Neural cell (in vitro differentiated cells): Measurements from ENCODE around the gene BTBD9. TPM values are rescaled to one million over a fixed set of nuclear protein-coding genes. Genes with fewer than 3 reads are reported as not detected.

Source experiments
- H2AFZ ChIP-seq: fragments of 200-600, 300-800 bp; sonication (generic), shearing (Covaris generic); 2 replicates; pipeline ENCODE4 v1.6.0; 2014; ENCODE audit warnings: low read depth, mild to moderate bottlenecking, antibody characterized with exemption, low read length, moderate library complexity
- H3F3A ChIP-seq: fragments of 200-600 bp; shearing (Covaris generic); 2 replicates; pipeline ENCODE4 v1.6.1; 2016; ENCODE audit warnings: mild to moderate bottlenecking, moderate library complexity, mixed read lengths, antibody characterized with exemption, low read length; ENCODE audit not compliant: insufficient read depth, poor library complexity, severe bottlenecking
- H3K27ac ChIP-seq: fragments of 200-600, 300-800 bp; sonication (generic), shearing (Covaris generic); 2 replicates; pipeline ENCODE4 v1.5.1; 2014; ENCODE audit warnings: mild to moderate bottlenecking, low read length, moderate library complexity
- H3K27me3 ChIP-seq: fragments of 300-800, 200-600 bp; sonication (generic), shearing (Covaris generic); 2 replicates; pipeline ENCODE4 v1.6.0; 2014; ENCODE audit warnings: mild to moderate bottlenecking, low read depth, low read length, moderate library complexity; ENCODE audit not compliant: insufficient read depth
- H3K36me3 ChIP-seq: fragments of 300-800, 200-600 bp; sonication (generic), shearing (Covaris generic); 2 replicates; pipeline ENCODE4 v1.5.1; 2014; ENCODE audit warnings: mild to moderate bottlenecking, antibody characterized with exemption, low read length, moderate library complexity; ENCODE audit not compliant: insufficient read depth
- H3K4me2 ChIP-seq: fragments of 300-800, 200-600 bp; sonication (generic), shearing (Covaris generic); 2 replicates; pipeline ENCODE4 v1.6.0; 2014; ENCODE audit warnings: mild to moderate bottlenecking, low read length
- H3K4me3 ChIP-seq: fragments of 300-800, 200-600 bp; sonication (generic), shearing (Covaris generic); 2 replicates; pipeline ENCODE4 v1.5.1; 2014; ENCODE audit warnings: mild to moderate bottlenecking, low read length, moderate library complexity
- H3K79me2 ChIP-seq: fragments of 200-600 bp; shearing (Covaris generic); replicated peaks from 2 replicates; pipeline ENCODE4 v1.6.0; 2014; ENCODE audit warnings: mild to moderate bottlenecking, low read length, moderate library complexity; ENCODE audit not compliant: insufficient read depth
- H3K9ac ChIP-seq: fragments of 300-800, 200-600 bp; sonication (generic), shearing (Covaris generic); 2 replicates; pipeline ENCODE4 v1.6.1; 2016; ENCODE audit warnings: mild to moderate bottlenecking, low read length, mixed read lengths
- H3K9me2 ChIP-seq: fragments of 200-600 bp; shearing (Covaris generic); 2 replicates; pipeline ENCODE4 v1.6.1; 2016; ENCODE audit warnings: mild to moderate bottlenecking, low read length, mixed read lengths; ENCODE audit not compliant: insufficient read depth
- H3K9me3 ChIP-seq: fragments of 200-600, 300-800 bp; sonication (generic), shearing (Covaris generic); 2 replicates; pipeline ENCODE4 v1.6.1; 2016; ENCODE audit warnings: mild to moderate bottlenecking, mixed run types, low read length, moderate library complexity, mixed read lengths
- H4K20me1 ChIP-seq: fragments of 200-600 bp; shearing (Covaris generic); 2 replicates; pipeline ENCODE4 v1.6.1; 2016; ENCODE audit warnings: mild to moderate bottlenecking, mixed run types; ENCODE audit not compliant: insufficient read depth
- CTCF ChIP-seq: fragments of 450-650 bp; IDR thresholded peaks from 2 replicates; pipeline ENCODE4 v1.5.1; 2014; ENCODE audit warnings: antibody characterized with exemption, mild to moderate bottlenecking, moderate library complexity; ENCODE audit not compliant: poor library complexity, severe bottlenecking
- EP300 ChIP-seq: fragments of 450-650 bp; conservative IDR thresholded peaks from 2 replicates; pipeline ENCODE4 v1.6.1; 2014; ENCODE audit warnings: antibody characterized with exemption, mild to moderate bottlenecking, moderate library complexity; ENCODE audit not compliant: poor library complexity, severe bottlenecking
- EZH2 ChIP-seq: fragments of 200-600, 300-800 bp; shearing (Covaris generic), sonication (generic); IDR thresholded peaks from 2 replicates; pipeline ENCODE4 v1.6.1; 2014; ENCODE audit warnings: antibody characterized with exemption, low read length, borderline replicate concordance, mild to moderate bottlenecking; ENCODE audit not compliant: insufficient read depth, poor library complexity, severe bottlenecking
- MXI1 ChIP-seq: fragments of 450-650 bp; conservative IDR thresholded peaks from 2 replicates; pipeline ENCODE4 v1.6.1; 2014; ENCODE audit warnings: antibody characterized with exemption, mild to moderate bottlenecking; ENCODE audit not compliant: poor library complexity, severe bottlenecking
- POLR2AphosphoS5 ChIP-seq: IDR thresholded peaks from 2 replicates; pipeline ENCODE4 v1.6.1; 2012
- RAD21 ChIP-seq: fragments of 450-650 bp; conservative IDR thresholded peaks from 2 replicates; pipeline ENCODE4 v1.6.1; 2014; ENCODE audit warnings: antibody characterized with exemption, mild to moderate bottlenecking, moderate library complexity
- REST ChIP-seq: IDR thresholded peaks from 2 replicates; pipeline ENCODE4 v1.6.1; 2012; ENCODE audit warnings: borderline replicate concordance
- SMC3 ChIP-seq: fragments of 450-650 bp; conservative IDR thresholded peaks from 2 replicates; pipeline ENCODE4 v1.6.1; 2014; ENCODE audit warnings: antibody characterized with exemption, mild to moderate bottlenecking, moderate library complexity; ENCODE audit not compliant: poor library complexity
- TAF1 ChIP-seq: IDR thresholded peaks from 2 replicates; pipeline ENCODE4 v1.6.1; 2012; ENCODE audit warnings: low read depth
- polyA plus RNA-seq: library from polyadenylated mRNA; depleted of rRNA; stranded (reverse); fragments of >200 nt; gene quantifications from 2 replicates; pipeline ENCODE4 v1.2.3, GENCODE V29; 2014

Gene BTBD9
- polyA plus RNA-seq, 1 donor from 2014 or later, result 6.2 TPM

GRCh38 chr6:38687043-38687353 lies 47.3 kb upstream of the BTBD9 start (continued):
- TF ChIP-seq CTCF (no peak), POLR2AphosphoS5 (no peak)

- Histone ChIP-seq H3K4me3 (no peak overlapping the region), H3K27me3 (no peaks in the 10 kb centered on the region), H2AFZ (no peak overlapping the region), H3K9me2 (no peaks in the 10 kb centered on the region), H4K20me1 (no peaks in the 10 kb centered on the region), H3F3A (no peaks in the 10 kb centered on the region), H3K4me2 (no peak overlapping the region), H3K27ac (no peak overlapping the region), H3K36me3 (no peaks in the 10 kb centered on the region), H3K79me2 (peaks cover 16% of the 10 kb centered on the region), H3K9ac (no peak overlapping the region), H3K9me3 (no peaks in the 10 kb centered on the region)
- TF ChIP-seq POLR2AphosphoS5 (no peak), EZH2 (no peak), RAD21 (no peak), CTCF (no peak), EP300 (no peak), MXI1 (no peak), SMC3 (no peak), TAF1 (no peak), REST (no peak)
Observed at GRCh38 chr6:38686270-38687042, 46.7 kb upstream of the BTBD9 start.
